AG04450 (cell line): ENCODE data around the gene LAIR2. TPM values are rescaled to one million over a fixed set of nuclear protein-coding genes. Genes with fewer than 3 reads are reported as not detected.

Experiments
- CTCF ChIA-PET: fragments of 300-600, 350-600 bp; formaldehyde crosslinking; extraction: SDS; loops from one replicate; lab custom pipeline; 2022; ENCODE audit warnings: antibody characterized with exemption, inconsistent platforms; lab: Charles Lee
- POLR2A ChIA-PET: fragments of 350-600 bp; formaldehyde crosslinking; extraction: SDS; loops from one replicate; lab custom pipeline; 2021; ENCODE audit warnings: antibody characterized with exemption, inconsistent platforms; lab: Yijun Ruan, JAX
- DNase-seq: peaks from one replicate; pipeline ENCODE4 v3.0.0-alpha.2; 2011; ENCODE audit warnings: low read depth, low spot score
- H3K27ac ChIP-seq: one replicate; pipeline ENCODE4 v1.5.1; 2012; ENCODE audit warnings: low read depth, low read length, control low read depth
- H3K27me3 ChIP-seq: one replicate; pipeline ENCODE4 v1.6.0; 2012; ENCODE audit warnings: low read length; ENCODE audit not compliant: control insufficient read depth, insufficient read depth
- H3K4me3 ChIP-seq: 2 replicates; pipeline ENCODE4 v1.5.1; 2011; ENCODE audit warnings: mild to moderate bottlenecking, low read depth, low read length, control low read depth
- H3K9me3 ChIP-seq: 2 replicates; pipeline ENCODE4 v1.5.1; 2012; ENCODE audit warnings: low read length; ENCODE audit not compliant: control insufficient read depth, insufficient read depth
- CTCF ChIP-seq: IDR thresholded peaks from 2 replicates; pipeline ENCODE4 v1.5.1; 2011; ENCODE audit warnings: low read depth, low read length, control low read depth, inconsistent platforms
- polyA plus RNA-seq: library from polyadenylated mRNA; depleted of rRNA; stranded (reverse); fragments of >200 nt; gene quantifications from 2 replicates; pipeline ENCODE4 v1.2.3, GENCODE V29; 2011

The LAIR2 gene
- polyA plus RNA-seq, 1 experiment = not detected

GRCh38 chr19:54551950-54552912 lies 49.6 kb downstream of the LAIR2 start:
- Histone ChIP-seq H3K9me3 (peaks cover 56% of the 10 kb centered on the region), H3K27ac (no peak overlapping the region), H3K27me3 (no peaks in the 10 kb centered on the region), H3K4me3 (no peak overlapping the region)
- ChIA-PET POLR2A (no interaction called here), CTCF (no interaction called here)
- no peak for DNase-seq
- no peak for TF ChIP-seq CTCF

- ChIA-PET CTCF (no interaction called here), POLR2A (no interaction called here)
These were observed 50.3 kb downstream of the LAIR2 start for GRCh38 chr19:54552913-54553310.

GRCh38 chr19:54554006-54554405 lies 51.4 kb downstream of the LAIR2 start:
- CTCF ChIA-PET = no interaction called here

More at GRCh38 chr19:54552913-54553310, 50.3 kb downstream of the LAIR2 start:
- Histone ChIP-seq H3K27ac (no peak overlapping the region), H3K9me3 (peaks cover 57% of the 10 kb centered on the region), H3K27me3 (no peaks in the 10 kb centered on the region), H3K4me3 (no peak overlapping the region)
- no peak for TF ChIP-seq CTCF
- DNase-seq = no peak

GRCh38 chr19:54554896-54555295 lies 52.3 kb downstream of the LAIR2 start:
- Histone ChIP-seq H3K9me3 (peaks cover 53% of the 10 kb centered on the region), H3K4me3 (no peak overlapping the region), H3K27ac (no peak overlapping the region), H3K27me3 (no peaks in the 10 kb centered on the region)
- ChIA-PET POLR2A (no interaction called here), CTCF (no interaction called here)
- DNase-seq = no peak
- no peak for TF ChIP-seq CTCF

More at GRCh38 chr19:54554006-54554405, 51.4 kb downstream of the LAIR2 start:
- no peak for TF ChIP-seq CTCF
- no peak overlapping the region for H3K4me3 ChIP-seq
- peaks cover 60% of the 10 kb centered on the region for H3K9me3 ChIP-seq
- H3K27ac ChIP-seq = no peak overlapping the region
- POLR2A ChIA-PET = no interaction called here
- no peaks in the 10 kb centered on the region for H3K27me3 ChIP-seq
- DNase-seq = no peak

GRCh38 chr19:54556194-54556593 lies 53.6 kb downstream of the LAIR2 start:
- Histone ChIP-seq H3K27ac (no peak overlapping the region), H3K27me3 (no peaks in the 10 kb centered on the region), H3K9me3 (peaks cover 52% of the 10 kb centered on the region), H3K4me3 (no peak overlapping the region)
- no peak for DNase-seq
- no peak for TF ChIP-seq CTCF
- CTCF ChIA-PET = no interaction called here
- POLR2A ChIA-PET = no interaction called here
